Activated naive CD4-positive, alpha-beta T cell treated with anti-CD3 and anti-CD28 coated beads, Interleukin-2, amount 50 U/mL, for 72 hours (primary cell): ENCODE measurements around the gene HYI. TPM values are rescaled to one million over a fixed set of nuclear protein-coding genes. Genes with fewer than 3 reads are reported as not detected.
"Not testable (repeated sequence)": the region's sequence is repeated elsewhere in the genome, so short reads cannot be mapped to it uniquely, and the experiment has no call there.

ENCODE experiments used
- ATAC-seq, 2 donors: fragments of 150-1000 bp; cut with Tn5 transposase; 2 replicates each; pipeline ENCODE4 v1.10.0; 2021; ENCODE audit warnings: mild to moderate bottlenecking in 2 of 2, moderate library complexity in 2 of 2
- DNase-seq, 2 donors: peaks; one replicate each; pipeline ENCODE4 v3.0.0; 2021 to 2022; ENCODE audit warnings: low spot score in 2 of 2
- H3K27ac Mint-ChIP-seq, 2 donors: one replicate each; pipeline ENCODE4 v1.8.0; 2022; ENCODE audit warnings: mild to moderate bottlenecking in 2 of 2, mixed read lengths in 2 of 2
- H3K36me3 Mint-ChIP-seq, 2 donors: one replicate each; pipeline ENCODE4 v1.8.0; 2022; ENCODE audit warnings: mixed read lengths in 2 of 2
- H3K9me3 Mint-ChIP-seq, 2 donors: one replicate each; pipeline ENCODE4 v1.8.0; 2022; ENCODE audit warnings: mixed read lengths in 2 of 2
- total RNA-seq, 2 donors: library from RNA; stranded (reverse); gene quantifications; one replicate each; pipeline ENCODE4 v1.2.3, GENCODE V29; 2022

HYI gene
- total RNA-seq, result 10 to 100 TPM in 1 of 2 donors, 1 to 10 TPM in 1; 9.2 to 26.3 TPM

- H3K36me3 Mint-ChIP-seq, result peaks cover 17 to 19% of the 10 kb centered on the region in 2 donors
- H3K9me3 Mint-ChIP-seq, result peaks cover 0 to 3% of the 10 kb centered on the region in 2 donors
- DNase-seq (peak; percentile 70 to 75), ATAC-seq (peak; percentile 63 to 74)
- H3K27ac Mint-ChIP-seq, result peak within 1 kb of the TSS; percentile 91 to 96
Observed at GRCh38 chr1:43453442-43454269, at the start of gene HYI. Gene HYI, minus strand, starts transcription at chr1:43453931. Its CDS starts 138 bp downstream, at chr1:43453793.

- not testable (repeated sequence) for H3K9me3 Mint-ChIP-seq, ATAC-seq, H3K36me3 Mint-ChIP-seq, DNase-seq, H3K27ac Mint-ChIP-seq
Observed at GRCh38 chr1:43501806-43502205, 48.1 kb upstream of the HYI start.

GRCh38 chr1:43499898-43500297 lies 46.2 kb upstream of the HYI start:
- ATAC-seq (no peak), DNase-seq (no peak)
- no peak overlapping the region for H3K27ac Mint-ChIP-seq
- no peaks in the 10 kb centered on the region for H3K36me3 Mint-ChIP-seq
- H3K9me3 Mint-ChIP-seq, result no peaks in the 10 kb centered on the region

- DNase-seq, result no peak
- Mint-ChIP-seq H3K9me3 (peaks cover 5 to 14% of the 10 kb centered on the region in 2 donors), H3K27ac (no peak overlapping the region), H3K36me3 (peaks cover under 1 to 8% of the 10 kb centered on the region in 2 donors)
- ATAC-seq, result no peak
Observed at GRCh38 chr1:43495204-43495603, 41.5 kb upstream of the HYI start.

- H3K9me3 Mint-ChIP-seq, result peaks cover 9 to 20% of the 10 kb centered on the region in 2 donors
- peaks cover 7 to 20% of the 10 kb centered on the region in 2 donors for H3K36me3 Mint-ChIP-seq
- no peak for DNase-seq
- ATAC-seq, result no peak
- peak overlapping the region in 1 of 2 donors; percentile 48 for H3K27ac Mint-ChIP-seq
Observed at GRCh38 chr1:43493661-43494450, 40.1 kb upstream of the HYI start.

GRCh38 chr1:43492826-43493225 lies 39.1 kb upstream of the HYI start:
- DNase-seq, result no peak
- ATAC-seq, result no peak
- H3K36me3 Mint-ChIP-seq, result peaks cover 7 to 25% of the 10 kb centered on the region in 2 donors
- peaks cover 11 to 21% of the 10 kb centered on the region in 2 donors for H3K9me3 Mint-ChIP-seq
- H3K27ac Mint-ChIP-seq, result no peak overlapping the region

- ATAC-seq, result no peak
- DNase-seq, result no peak
- H3K36me3 Mint-ChIP-seq, result peaks cover 7 to 25% of the 10 kb centered on the region in 2 donors
- peaks cover 13 to 31% of the 10 kb centered on the region in 2 donors for H3K9me3 Mint-ChIP-seq
- H3K27ac Mint-ChIP-seq, result no peak overlapping the region
Observed at GRCh38 chr1:43491061-43491460, 37.3 kb upstream of the HYI start.

- DNase-seq (no peak), ATAC-seq (no peak)
- H3K9me3 Mint-ChIP-seq, result peaks cover 13 to 37% of the 10 kb centered on the region in 2 donors
- peaks cover 7 to 25% of the 10 kb centered on the region in 2 donors for H3K36me3 Mint-ChIP-seq
- H3K27ac Mint-ChIP-seq, result no peak overlapping the region
Observed at GRCh38 chr1:43488165-43488564, 34.4 kb upstream of the HYI start.

- Mint-ChIP-seq H3K27ac (no peak overlapping the region), H3K9me3 (peaks cover 3 to 17% of the 10 kb centered on the region in 2 donors), H3K36me3 (peaks cover 0 to 10% of the 10 kb centered on the region in 2 donors)
- DNase-seq (no peak), ATAC-seq (no peak)
Observed at GRCh38 chr1:43484367-43484766, 30.6 kb upstream of the HYI start.

- Mint-ChIP-seq H3K27ac (peak overlapping the region in 1 of 2 donors; percentile 20), H3K36me3 (no peaks in the 10 kb centered on the region), H3K9me3 (peaks cover 0 to 13% of the 10 kb centered on the region in 2 donors)
- DNase-seq, result no peak
- ATAC-seq, result no peak
Observed at GRCh38 chr1:43482215-43482614, 28.5 kb upstream of the HYI start.

- DNase-seq, result no peak
- Mint-ChIP-seq H3K27ac (no peak overlapping the region), H3K9me3 (peaks cover 0 to 9% of the 10 kb centered on the region in 2 donors), H3K36me3 (no peaks in the 10 kb centered on the region)
- ATAC-seq, result no peak
Observed at GRCh38 chr1:43481491-43481890, 27.8 kb upstream of the HYI start.

- no peaks in the 10 kb centered on the region for H3K36me3 Mint-ChIP-seq
- DNase-seq (no peak), ATAC-seq (no peak)
- peaks cover 0 to 5% of the 10 kb centered on the region in 2 donors for H3K9me3 Mint-ChIP-seq
- no peak overlapping the region for H3K27ac Mint-ChIP-seq
Observed at GRCh38 chr1:43479414-43479813, 25.7 kb upstream of the HYI start.

- DNase-seq, result no peak
- no peaks in the 10 kb centered on the region for H3K36me3 Mint-ChIP-seq
- H3K9me3 Mint-ChIP-seq, result no peaks in the 10 kb centered on the region
- no peak overlapping the region for H3K27ac Mint-ChIP-seq
- ATAC-seq, result no peak
Observed at GRCh38 chr1:43477716-43478115, 24.0 kb upstream of the HYI start.

- not testable (repeated sequence) for ATAC-seq, H3K36me3 Mint-ChIP-seq
Observed at GRCh38 chr1:43475611-43476401, 22.1 kb upstream of the HYI start.

GRCh38 chr1:43473463-43473862 lies 19.7 kb upstream of the HYI start:
- ATAC-seq (peak in 1 of 2 donors; percentile 22), DNase-seq (no peak)
- Mint-ChIP-seq H3K9me3 (no peaks in the 10 kb centered on the region), H3K36me3 (no peaks in the 10 kb centered on the region), H3K27ac (no peak overlapping the region)

More at GRCh38 chr1:43475611-43476401, 22.1 kb upstream of the HYI start:
- H3K27ac Mint-ChIP-seq, H3K9me3 Mint-ChIP-seq, DNase-seq: not testable (repeated sequence)

- H3K27ac Mint-ChIP-seq, DNase-seq, H3K36me3 Mint-ChIP-seq, ATAC-seq, H3K9me3 Mint-ChIP-seq: not testable (repeated sequence)
Observed at GRCh38 chr1:43472463-43473151, 18.9 kb upstream of the HYI start.
